Panc1 (cell line): ENCODE results near the gene CTNND2. TPM values are rescaled to one million over a fixed set of nuclear protein-coding genes. Genes with fewer than 3 reads are reported as not detected.

ENCODE experiments used
- ATAC-seq: fragments of 200-7000 bp; cut with Tn5 transposase; 2 replicates; pipeline ENCODE4 v1.9.1; 2020; ENCODE audit warnings: mild to moderate bottlenecking, moderate library complexity
- BruUV-seq: library from RNA; stranded (reverse); fragments of 400-500 nt; replicated peaks from 2 replicates; lab custom pipeline; 2021; lab: Mats Ljungman, UMichigan
- CTCF ChIA-PET: fragments of 300-600 bp; sonication (Branson Sonifier 250); formaldehyde crosslinking; loops from one replicate; lab custom pipeline; 2022; ENCODE audit warnings: antibody characterized with exemption; lab: Charles Lee
- POLR2A ChIA-PET: fragments of 300-600 bp; sonication (Branson Sonifier 250); formaldehyde crosslinking; loops from one replicate; lab custom pipeline; 2022; ENCODE audit warnings: antibody characterized with exemption; lab: Charles Lee
- DNase-seq: peaks from one replicate; pipeline ENCODE4 v3.0.0-alpha.2; 2010; ENCODE audit warnings: low read depth, low spot score
- H3K27ac ChIP-seq: 2 replicates; pipeline ENCODE4 v1.5.1; 2011; ENCODE audit warnings: mild to moderate bottlenecking, low read length, inconsistent platforms
- H3K27me3 ChIP-seq: fragments of 200-500 bp; sonication (Bioruptor generic); 2 replicates; pipeline ENCODE4 v1.6.0; 2014; ENCODE audit warnings: low read length, inconsistent platforms; ENCODE audit not compliant: control insufficient read depth, insufficient read depth
- H3K36me3 ChIP-seq: fragments of 200-500 bp; sonication (Bioruptor generic); 2 replicates; pipeline ENCODE4 v1.5.1; 2014; ENCODE audit warnings: inconsistent platforms, mild to moderate bottlenecking, low read length, moderate library complexity; ENCODE audit not compliant: control insufficient read depth, insufficient read depth
- H3K4me1 ChIP-seq: 2 replicates; pipeline ENCODE4 v1.5.1; 2011; ENCODE audit warnings: inconsistent platforms, mild to moderate bottlenecking, low read length, moderate library complexity; ENCODE audit not compliant: control insufficient read depth, insufficient read depth
- H3K4me3 ChIP-seq, 2 experiments: 2 replicates each; pipeline ENCODE4 v1.5.1; 2011 to 2012; ENCODE audit warnings: low read depth in 2 of 2, low read length in 2 of 2, mild to moderate bottlenecking in 2 of 2, inconsistent platforms in 1 of 2, moderate library complexity in 1 of 2
- H3K9me3 ChIP-seq: fragments of 200-500 bp; sonication (Bioruptor generic); 2 replicates; pipeline ENCODE4 v1.5.1; 2014; ENCODE audit warnings: low read depth, mild to moderate bottlenecking, inconsistent platforms, low read length, moderate library complexity; ENCODE audit not compliant: control insufficient read depth, insufficient read depth
- POLR2AphosphoS5 ChIP-seq: IDR thresholded peaks from 2 replicates; pipeline ENCODE4 v1.6.1; 2012; ENCODE audit warnings: mild to moderate bottlenecking, low read depth, low read length, moderate library complexity
- REST ChIP-seq, 2 experiments: IDR thresholded peaks; 2 replicates each; pipeline ENCODE4 v1.6.1; 2011 to 2012; ENCODE audit warnings: low read depth in 2 of 2, control low read depth in 1 of 2, low read length in 1 of 2, mild to moderate bottlenecking in 1 of 2, moderate library complexity in 1 of 2; ENCODE audit not compliant: insufficient read depth in 1 of 2
- SIN3A ChIP-seq: IDR thresholded peaks from 2 replicates; pipeline ENCODE4 v1.6.1; 2012; ENCODE audit warnings: low read depth, mild to moderate bottlenecking, low read length, moderate library complexity, borderline replicate concordance; ENCODE audit not compliant: insufficient read depth
- TCF7L2 ChIP-seq: IDR thresholded peaks from 2 replicates; pipeline ENCODE4 v1.6.1; 2011; ENCODE audit warnings: mild to moderate bottlenecking, low read depth, low read length, inconsistent platforms
- in situ Hi-C: cut with HindIII; loops from 2 replicates; pipeline ENCODE4 v1.10.0; 2016; ENCODE audit warnings: low sequenced_read_pairs, low pct_unique_long_range_greater_than_20kb
- intact Hi-C: fragments of 100-400 bp; cut with micrococcal nuclease; formaldehyde crosslinking; loops from one replicate; pipeline ENCODE4 v1.10.0; 2022; ENCODE audit not compliant: unreplicated experiment
- total RNA-seq: library from RNA; stranded (reverse); gene quantifications from one replicate; pipeline ENCODE4 v1.2.1, GENCODE V29; 2021; ENCODE audit not compliant: unreplicated experiment
- TF ChIP-seq, protein P1 (sequence below): fragments of 450-650 bp; IDR thresholded peaks from 2 replicates; pipeline ENCODE4 v1.5.1; 2017; ENCODE audit warnings: mild to moderate bottlenecking

The CTNND2 gene
- total RNA-seq, 1 experiment from 2014 or later: 1.0 TPM

GRCh38 chr5:11599499-11599898 lies 304.7 kb downstream of the CTNND2 start:
- ChIA-PET CTCF (no interaction called here), POLR2A (no interaction called here)
- no peak for ATAC-seq
- H3K4me3 ChIP-seq: no peak overlapping the region
- H3K27me3 ChIP-seq: no peaks in the 10 kb centered on the region
- in situ Hi-C loops: no loop called here
- DNase-seq: no peak
- TF ChIP-seq SIN3A (no peak), TCF7L2 (no peak), POLR2AphosphoS5 (no peak), REST (IDR thresholded peaks at IDR 0.05; ENCODE audit: insufficient read depth in 1 of 2, low read depth in 2 of 2, low read length in 1 of 2) (no peak)
- TF ChIP-seq, protein P1, sequence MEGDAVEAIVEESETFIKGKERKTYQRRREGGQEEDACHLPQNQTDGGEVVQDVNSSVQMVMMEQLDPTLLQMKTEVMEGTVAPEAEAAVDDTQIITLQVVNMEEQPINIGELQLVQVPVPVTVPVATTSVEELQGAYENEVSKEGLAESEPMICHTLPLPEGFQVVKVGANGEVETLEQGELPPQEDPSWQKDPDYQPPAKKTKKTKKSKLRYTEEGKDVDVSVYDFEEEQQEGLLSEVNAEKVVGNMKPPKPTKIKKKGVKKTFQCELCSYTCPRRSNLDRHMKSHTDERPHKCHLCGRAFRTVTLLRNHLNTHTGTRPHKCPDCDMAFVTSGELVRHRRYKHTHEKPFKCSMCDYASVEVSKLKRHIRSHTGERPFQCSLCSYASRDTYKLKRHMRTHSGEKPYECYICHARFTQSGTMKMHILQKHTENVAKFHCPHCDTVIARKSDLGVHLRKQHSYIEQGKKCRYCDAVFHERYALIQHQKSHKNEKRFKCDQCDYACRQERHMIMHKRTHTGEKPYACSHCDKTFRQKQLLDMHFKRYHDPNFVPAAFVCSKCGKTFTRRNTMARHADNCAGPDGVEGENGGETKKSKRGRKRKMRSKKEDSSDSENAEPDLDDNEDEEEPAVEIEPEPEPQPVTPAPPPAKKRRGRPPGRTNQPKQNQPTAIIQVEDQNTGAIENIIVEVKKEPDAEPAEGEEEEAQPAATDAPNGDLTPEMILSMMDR: no peak
- no peaks in the 10 kb centered on the region for H3K4me1 ChIP-seq
- no peaks in the 10 kb centered on the region for H3K36me3 ChIP-seq
- no peaks in the 10 kb centered on the region for H3K9me3 ChIP-seq
- no peak overlapping the region for H3K27ac ChIP-seq
- intact Hi-C loops: no loop called here
- no TSS peak for BruUV-seq

GRCh38 chr5:11596657-11597071 lies 307.6 kb downstream of the CTNND2 start:
- intact Hi-C loops (no loop called here), in situ Hi-C loops (no loop called here)
- no peaks in the 10 kb centered on the region for H3K4me1 ChIP-seq
- BruUV-seq: no TSS peak
- H3K4me3 ChIP-seq: no peak overlapping the region
- DNase-seq (no peak), ATAC-seq (no peak)
- H3K36me3 ChIP-seq: no peaks in the 10 kb centered on the region
- ChIA-PET POLR2A (no interaction called here), CTCF (no interaction called here)
- no peak for TF ChIP-seq TCF7L2
- no peak for TF ChIP-seq SIN3A
- no peak for TF ChIP-seq REST (IDR thresholded peaks at IDR 0.05; ENCODE audit: insufficient read depth in 1 of 2, low read depth in 2 of 2, low read length in 1 of 2)
- no peak for TF ChIP-seq POLR2AphosphoS5
- TF ChIP-seq, protein P1: no peak
- no peaks in the 10 kb centered on the region for H3K9me3 ChIP-seq
- no peaks in the 10 kb centered on the region for H3K27me3 ChIP-seq
- no peak overlapping the region for H3K27ac ChIP-seq
